ENCODE results near the gene RIC1. TPM values are rescaled to one million over a fixed set of nuclear protein-coding genes. Genes with fewer than 3 reads are reported as not detected.
"Not testable (repeated sequence)": the region's sequence is repeated elsewhere in the genome, so short reads cannot be mapped to it uniquely, and the experiment has no call there.

The RIC1 gene
- polyA plus RNA-seq, 4 donors = 3.9 to 16.5 (median 6.8) TPM

GRCh38 chr9:5796298-5796697, 167.4 kb downstream of the RIC1 start:
- Histone ChIP-seq H3K27ac (ENCODE audit: low read depth in 1 of 3, low read length in 2 of 3) (no peak overlapping the region), H3K27me3 (ENCODE audit: control insufficient read depth in 3 of 3, insufficient read depth in 3 of 3, low read length in 3 of 3) (no peaks in the 10 kb centered on the region), H3K4me3 (ENCODE audit: low read depth in 1 of 3, low read length in 3 of 3) (no peak overlapping the region), H3K4me1 (ENCODE audit: control insufficient read depth in 3 of 3, insufficient read depth in 2 of 3, low read depth in 1 of 3, low read length in 2 of 3) (peaks cover 0 to 4% (median 3%) of the 10 kb centered on the region in 3 donors), H3K36me3 (ENCODE audit: control insufficient read depth in 3 of 3, insufficient read depth in 2 of 3, low read depth in 1 of 3, low read length in 3 of 3) (peaks cover 0 to 9% (median 6%) of the 10 kb centered on the region in 3 donors), H3K9me3 (ENCODE audit: control insufficient read depth in 2 of 2, insufficient read depth in 1 of 2, low read depth in 1 of 2, low read length in 1 of 2) (no peaks in the 10 kb centered on the region)
- DNase-seq (no peak), FAIRE-seq (no peak)
- WGBS, 3 donors = 67 to 86% (median 77%) methylated on average over 2 of the region's 2 CpGs

- no peaks in the 10 kb centered on the region for H3K9me3 ChIP-seq (ENCODE audit: control insufficient read depth in 2 of 2, insufficient read depth in 1 of 2, low read depth in 1 of 2, low read length in 1 of 2)
- H3K27ac ChIP-seq (ENCODE audit: low read depth in 1 of 3, low read length in 2 of 3) = no peak overlapping the region
- no peak for FAIRE-seq
- WGBS, 3 donors = 71 to 77% (median 76%) methylated on average over 2 of the region's 2 CpGs
- no peak for DNase-seq
- no peak overlapping the region for H3K4me3 ChIP-seq (ENCODE audit: low read depth in 1 of 3, low read length in 3 of 3)
- no peaks in the 10 kb centered on the region for H3K27me3 ChIP-seq (ENCODE audit: control insufficient read depth in 3 of 3, insufficient read depth in 3 of 3, low read length in 3 of 3)
- peaks cover 0 to 9% (median 1%) of the 10 kb centered on the region in 3 donors for H3K36me3 ChIP-seq (ENCODE audit: control insufficient read depth in 3 of 3, insufficient read depth in 2 of 3, low read depth in 1 of 3, low read length in 3 of 3)
- H3K4me1 ChIP-seq (ENCODE audit: control insufficient read depth in 3 of 3, insufficient read depth in 2 of 3, low read depth in 1 of 3, low read length in 2 of 3) = peaks cover 2 to 4% (median 3%) of the 10 kb centered on the region in 3 donors
Measured at GRCh38 chr9:5798581-5798980, 169.7 kb downstream of the RIC1 start.

GRCh38 chr9:5799314-5799713, 170.4 kb downstream of the RIC1 start:
- peak; percentile 49 to 58 for DNase-seq
- no peaks in the 10 kb centered on the region for H3K27me3 ChIP-seq (ENCODE audit: control insufficient read depth in 3 of 3, insufficient read depth in 3 of 3, low read length in 3 of 3)
- H3K4me1 ChIP-seq (ENCODE audit: control insufficient read depth in 3 of 3, insufficient read depth in 2 of 3, low read depth in 1 of 3, low read length in 2 of 3) = peaks cover 2 to 4% (median 3%) of the 10 kb centered on the region in 3 donors
- FAIRE-seq = no peak
- H3K4me3 ChIP-seq (ENCODE audit: low read depth in 1 of 3, low read length in 3 of 3) = no peak overlapping the region
- 28 to 44% (median 41%) methylated on average over 5 of the region's 5 CpGs for WGBS, 3 donors
- peaks cover 0 to 9% (median 1%) of the 10 kb centered on the region in 3 donors for H3K36me3 ChIP-seq (ENCODE audit: control insufficient read depth in 3 of 3, insufficient read depth in 2 of 3, low read depth in 1 of 3, low read length in 3 of 3)
- no peaks in the 10 kb centered on the region for H3K9me3 ChIP-seq (ENCODE audit: control insufficient read depth in 2 of 2, insufficient read depth in 1 of 2, low read depth in 1 of 2, low read length in 1 of 2)
- H3K27ac ChIP-seq (ENCODE audit: low read depth in 1 of 3, low read length in 2 of 3) = no peak overlapping the region

DNA sequence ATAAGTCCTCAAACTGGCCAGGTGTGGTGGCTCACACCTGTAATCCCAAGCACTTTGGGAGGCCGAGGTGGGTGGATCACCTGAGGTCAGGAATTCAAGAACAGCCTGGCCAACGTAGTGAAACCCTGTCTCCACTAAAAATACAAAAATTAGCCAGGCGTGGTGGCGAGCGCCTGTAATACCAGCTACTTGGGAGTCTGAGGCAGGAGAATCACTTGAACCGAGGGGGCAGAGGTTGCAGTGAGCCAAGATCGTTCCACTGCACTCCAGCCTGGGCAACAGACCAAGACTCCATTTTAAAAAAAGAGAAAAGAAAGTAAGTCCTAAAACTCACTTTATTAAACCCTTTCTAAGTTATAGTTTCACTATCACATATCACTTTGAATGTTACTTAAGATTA, 171.5 kb downstream of the RIC1 start:
- H3K9me3 ChIP-seq (ENCODE audit: control insufficient read depth in 2 of 2, insufficient read depth in 1 of 2, low read depth in 1 of 2, low read length in 1 of 2); H3K36me3 ChIP-seq (ENCODE audit: control insufficient read depth in 3 of 3, insufficient read depth in 2 of 3, low read depth in 1 of 3, low read length in 3 of 3); H3K4me1 ChIP-seq (ENCODE audit: control insufficient read depth in 3 of 3, insufficient read depth in 2 of 3, low read depth in 1 of 3, low read length in 2 of 3); FAIRE-seq; DNase-seq; H3K27me3 ChIP-seq (ENCODE audit: control insufficient read depth in 3 of 3, insufficient read depth in 3 of 3, low read length in 3 of 3); H3K4me3 ChIP-seq (ENCODE audit: low read depth in 1 of 3, low read length in 3 of 3); H3K27ac ChIP-seq (ENCODE audit: low read depth in 1 of 3, low read length in 2 of 3): not testable (repeated sequence)
- 74 to 86% (median 84%) methylated on average over 7 of the region's 7 CpGs for WGBS, 3 donors

- no peak for FAIRE-seq
- Histone ChIP-seq H3K4me1 (ENCODE audit: control insufficient read depth in 3 of 3, insufficient read depth in 2 of 3, low read depth in 1 of 3, low read length in 2 of 3) (peaks cover 2 to 4% (median 3%) of the 10 kb centered on the region in 3 donors), H3K27me3 (ENCODE audit: control insufficient read depth in 3 of 3, insufficient read depth in 3 of 3, low read length in 3 of 3) (no peaks in the 10 kb centered on the region), H3K9me3 (ENCODE audit: control insufficient read depth in 2 of 2, insufficient read depth in 1 of 2, low read depth in 1 of 2, low read length in 1 of 2) (no peaks in the 10 kb centered on the region), H3K36me3 (ENCODE audit: control insufficient read depth in 3 of 3, insufficient read depth in 2 of 3, low read depth in 1 of 3, low read length in 3 of 3) (peaks cover 0 to 9% (median 1%) of the 10 kb centered on the region in 3 donors), H3K27ac (ENCODE audit: low read depth in 1 of 3, low read length in 2 of 3) (no peak overlapping the region), H3K4me3 (ENCODE audit: low read depth in 1 of 3, low read length in 3 of 3) (no peak overlapping the region)
- WGBS, 3 donors = 57 to 79% (median 67%) methylated on average over 4 of the region's 4 CpGs
- peak; percentile 33 to 60 for DNase-seq
Measured at GRCh38 chr9:5800969-5801738, 172.2 kb downstream of the RIC1 start.

DNA sequence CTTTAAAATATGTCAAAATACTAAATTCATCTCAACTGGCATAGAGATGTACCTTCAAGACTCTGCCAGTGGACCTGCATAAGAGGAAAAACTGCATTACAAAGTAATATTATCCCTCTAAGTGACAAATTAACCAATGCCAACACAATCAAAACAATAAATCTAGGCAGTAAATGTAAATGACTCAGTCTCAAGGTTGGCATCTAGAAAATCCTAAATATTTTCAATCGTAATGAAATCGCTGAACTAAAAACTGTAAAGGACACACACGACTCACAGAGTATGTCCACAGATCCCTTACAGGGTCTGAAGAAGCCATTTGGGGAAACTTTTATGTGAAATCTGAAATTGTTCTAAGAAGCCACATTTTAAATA, 172.8 kb downstream of the RIC1 start:
- WGBS, 3 donors = 21 to 76% (median 39%) methylated on average over 3 of the region's 3 CpGs
- H3K9me3 ChIP-seq (ENCODE audit: control insufficient read depth in 2 of 2, insufficient read depth in 1 of 2, low read depth in 1 of 2, low read length in 1 of 2) = no peaks in the 10 kb centered on the region
- H3K36me3 ChIP-seq (ENCODE audit: control insufficient read depth in 3 of 3, insufficient read depth in 2 of 3, low read depth in 1 of 3, low read length in 3 of 3) = peaks cover 0 to 9% (median 1%) of the 10 kb centered on the region in 3 donors
- DNase-seq = peak; percentile 19 to 39
- H3K4me1 ChIP-seq (ENCODE audit: control insufficient read depth in 3 of 3, insufficient read depth in 2 of 3, low read depth in 1 of 3, low read length in 2 of 3) = peaks cover 2 to 8% (median 3%) of the 10 kb centered on the region in 3 donors
- FAIRE-seq = no peak
- no peak overlapping the region for H3K4me3 ChIP-seq (ENCODE audit: low read depth in 1 of 3, low read length in 3 of 3)
- H3K27ac ChIP-seq (ENCODE audit: low read depth in 1 of 3, low read length in 2 of 3) = no peak overlapping the region
- H3K27me3 ChIP-seq (ENCODE audit: control insufficient read depth in 3 of 3, insufficient read depth in 3 of 3, low read length in 3 of 3) = no peaks in the 10 kb centered on the region

GRCh38 chr9:5805478-5805877, 176.6 kb downstream of the RIC1 start:
- Histone ChIP-seq H3K27ac (ENCODE audit: low read depth in 1 of 3, low read length in 2 of 3) (no peak overlapping the region), H3K36me3 (ENCODE audit: control insufficient read depth in 3 of 3, insufficient read depth in 2 of 3, low read depth in 1 of 3, low read length in 3 of 3) (peaks cover 0 to 4% (median 3%) of the 10 kb centered on the region in 3 donors), H3K9me3 (ENCODE audit: control insufficient read depth in 2 of 2, insufficient read depth in 1 of 2, low read depth in 1 of 2, low read length in 1 of 2) (no peaks in the 10 kb centered on the region), H3K4me3 (ENCODE audit: low read depth in 1 of 3, low read length in 3 of 3) (no peak overlapping the region), H3K27me3 (ENCODE audit: control insufficient read depth in 3 of 3, insufficient read depth in 3 of 3, low read length in 3 of 3) (no peaks in the 10 kb centered on the region), H3K4me1 (ENCODE audit: control insufficient read depth in 3 of 3, insufficient read depth in 2 of 3, low read depth in 1 of 3, low read length in 2 of 3) (peaks cover 2 to 8% (median 3%) of the 10 kb centered on the region in 3 donors)
- DNase-seq (peak; percentile 42 to 48), FAIRE-seq (no peak)
- 20 to 69% (median 53%) methylated on average over 3 of the region's 3 CpGs for WGBS, 3 donors

DNA sequence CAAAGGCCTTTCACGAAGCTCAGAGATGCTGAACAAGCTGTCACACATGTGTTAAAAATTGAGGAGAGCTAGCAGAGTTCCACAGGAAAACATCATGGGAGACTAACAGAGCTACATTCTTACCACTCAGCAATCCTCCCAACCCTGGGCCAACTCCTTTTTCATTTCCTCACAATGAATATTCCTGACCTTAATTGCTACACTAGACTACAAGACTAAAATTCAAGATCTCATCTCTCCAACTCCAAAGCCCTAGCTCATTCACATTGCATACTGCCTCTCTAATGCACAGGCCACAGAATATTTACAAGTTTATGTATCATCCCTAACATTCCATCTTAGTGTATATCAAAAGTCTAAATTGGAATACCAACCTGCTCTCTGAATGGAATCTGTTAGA, 182.8 kb downstream of the RIC1 start:
- FAIRE-seq = no peak
- H3K27me3 ChIP-seq (ENCODE audit: control insufficient read depth in 3 of 3, insufficient read depth in 3 of 3, low read length in 3 of 3) = no peaks in the 10 kb centered on the region
- 93 to 96% (median 94%) methylated on average over 1 of the region's 1 CpG for WGBS, 3 donors

More for the DNA sequence above, 182.8 kb downstream of the RIC1 start:
- no peak for DNase-seq
- Histone ChIP-seq H3K4me1 (ENCODE audit: control insufficient read depth in 3 of 3, insufficient read depth in 2 of 3, low read depth in 1 of 3, low read length in 2 of 3) (no peaks in the 10 kb centered on the region), H3K36me3 (ENCODE audit: control insufficient read depth in 3 of 3, insufficient read depth in 2 of 3, low read depth in 1 of 3, low read length in 3 of 3) (peaks cover 0 to 11% (median 6%) of the 10 kb centered on the region in 3 donors), H3K27ac (ENCODE audit: low read depth in 1 of 3, low read length in 2 of 3) (no peak overlapping the region), H3K9me3 (ENCODE audit: control insufficient read depth in 2 of 2, insufficient read depth in 1 of 2, low read depth in 1 of 2, low read length in 1 of 2) (no peaks in the 10 kb centered on the region), H3K4me3 (ENCODE audit: low read depth in 1 of 3, low read length in 3 of 3) (no peak overlapping the region)

Data from small intestine (tissue), 7 donors.